Measurements from ENCODE around the gene NHS.

NHS gene

GRCh38 chrX:17377091-17377717 lies 2.2 kb downstream of the NHS start:
- peak; percentile 81 for DNase-seq (ENCODE audit: low read depth)
- TF ChIP-seq CTCF (IDR thresholded peaks at IDR 0.05; ENCODE audit: insufficient read depth, low read depth, low read length, missing control alignments), result no peak
- H3K4me3 ChIP-seq (ENCODE audit: low read length), result peak overlapping the region; percentile 60

GRCh38 chrX:17377795-17378194 lies 2.8 kb downstream of the NHS start:
- peak overlapping the region; percentile 60 for H3K4me3 ChIP-seq (ENCODE audit: low read length)
- no peak for TF ChIP-seq CTCF (IDR thresholded peaks at IDR 0.05; ENCODE audit: insufficient read depth, low read depth, low read length, missing control alignments)
- DNase-seq (ENCODE audit: low read depth), result peak; percentile 35

GRCh38 chrX:17380221-17380620 lies 5.2 kb downstream of the NHS start:
- peak; percentile 35 for DNase-seq (ENCODE audit: low read depth)
- H3K4me3 ChIP-seq (ENCODE audit: low read length), result no peak overlapping the region
- no peak for TF ChIP-seq CTCF (IDR thresholded peaks at IDR 0.05; ENCODE audit: insufficient read depth, low read depth, low read length, missing control alignments)

- no peak overlapping the region for H3K4me3 ChIP-seq (ENCODE audit: low read length)
- no peak for TF ChIP-seq CTCF (IDR thresholded peaks at IDR 0.05; ENCODE audit: insufficient read depth, low read depth, low read length, missing control alignments)
- no peak for DNase-seq (ENCODE audit: low read depth)
Observed at GRCh38 chrX:17390419-17390850, 15.4 kb downstream of the NHS start.

GRCh38 chrX:17395154-17395553 lies 20.2 kb downstream of the NHS start:
- H3K4me3 ChIP-seq (ENCODE audit: low read length), result no peak overlapping the region
- no peak for TF ChIP-seq CTCF (IDR thresholded peaks at IDR 0.05; ENCODE audit: insufficient read depth, low read depth, low read length, missing control alignments)

GRCh38 chrX:17397074-17397473 lies 22.1 kb downstream of the NHS start:
- DNase-seq (ENCODE audit: low read depth), result peak; percentile 67
- no peak overlapping the region for H3K4me3 ChIP-seq (ENCODE audit: low read length)
- no peak for TF ChIP-seq CTCF (IDR thresholded peaks at IDR 0.05; ENCODE audit: insufficient read depth, low read depth, low read length, missing control alignments)

More at GRCh38 chrX:17395154-17395553, 20.2 kb downstream of the NHS start:
- no peak for DNase-seq (ENCODE audit: low read depth)

GRCh38 chrX:17403189-17403691 lies 28.2 kb downstream of the NHS start:
- TF ChIP-seq CTCF (IDR thresholded peaks at IDR 0.05; ENCODE audit: insufficient read depth, low read depth, low read length, missing control alignments), result no peak
- DNase-seq (ENCODE audit: low read depth), result peak; percentile 39
- H3K4me3 ChIP-seq (ENCODE audit: low read length), result no peak overlapping the region

Measured in epithelial cell of esophagus (primary cell).